Mammary epithelial cell (primary cell): ENCODE measurements around the gene CCDC178.

ENCODE experiments used
- CTCF ChIP-seq, 2 donors: IDR thresholded peaks in 1 of 2; conservative IDR thresholded peaks in 1 of 2; 2 replicates each; pipeline ENCODE4 v1.5.1; 2011 to 2012; ENCODE audit warnings: inconsistent platforms in 2 of 2, low read length in 2 of 2, mild to moderate bottlenecking in 2 of 2, control low read depth in 1 of 2, low read depth in 1 of 2; ENCODE audit not compliant: insufficient read depth in 1 of 2; ENCODE audit errors: extremely low read depth in 1 of 2
- EZH2 ChIP-seq: IDR thresholded peaks from 2 replicates; pipeline ENCODE4 v1.6.1; 2012; ENCODE audit warnings: low read length, inconsistent platforms, borderline replicate concordance

DNA sequence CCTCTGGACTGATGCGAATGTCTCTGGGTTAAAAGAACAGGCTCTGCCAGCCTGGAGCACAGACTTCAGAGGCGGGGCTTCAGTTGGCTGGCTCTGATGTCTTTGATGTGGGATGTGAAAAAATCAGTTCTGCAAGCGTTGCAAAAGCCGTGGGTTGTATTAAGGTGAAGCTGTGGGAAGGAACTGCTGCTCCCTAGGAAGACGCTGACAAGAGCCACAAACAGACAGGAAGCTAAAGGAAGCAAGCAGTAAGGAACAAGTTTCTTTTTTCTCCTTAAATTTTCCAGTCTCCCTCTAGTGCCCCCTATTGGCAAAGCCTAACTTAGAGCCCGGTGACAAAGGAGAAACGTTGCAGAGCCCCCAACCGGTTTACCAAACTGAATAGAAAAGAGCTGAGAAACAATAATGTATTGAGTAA, 239.0 kb downstream of the CCDC178 start:
- TF ChIP-seq CTCF (conservative IDR thresholded peaks at IDR 0.05 in 1 of 2, IDR thresholded peaks at IDR 0.05 in 1 of 2; ENCODE audit: extremely low read depth in 1 of 2, insufficient read depth in 1 of 2, low read depth in 1 of 2, low read length in 2 of 2) (peak; percentile 50 to 63), EZH2 (no peak)
